K562 (cell line): ENCODE measurements around the gene CBFA2T2. TPM values are rescaled to one million over a fixed set of nuclear protein-coding genes. Genes with fewer than 3 reads are reported as not detected.

Experiments used
- CREB3L1 ChIP-seq: fragments of 450-650 bp; IDR thresholded peaks from 2 replicates; pipeline ENCODE4 v1.6.1; 2014; ENCODE audit warnings: low read depth, mild to moderate bottlenecking, moderate library complexity, borderline replicate concordance
- HCFC1 ChIP-seq: IDR thresholded peaks from 2 replicates; pipeline ENCODE4 v1.6.1; 2012; ENCODE audit warnings: low read depth, low read length, improper control_type of control experiment
- KAT2B ChIP-seq: IDR thresholded peaks from one replicate; pipeline ENCODE4 v1.6.1; 2012; ENCODE audit warnings: low read depth, mild to moderate bottlenecking, control low read depth, inconsistent platforms, low read length, moderate library complexity
- MCM7 ChIP-seq, 2 experiments: fragments of 450-650 bp; IDR thresholded peaks; 2 replicates each; pipeline ENCODE4 v1.6.1; 2016 to 2018
- NFE2 ChIP-seq: IDR thresholded peaks from 2 replicates; pipeline ENCODE4 v1.6.1; 2014; ENCODE audit warnings: antibody characterized with exemption, low read depth
- NFRKB ChIP-seq: fragments of 450-650 bp; IDR thresholded peaks from 2 replicates; pipeline ENCODE4 v1.6.1; 2016; ENCODE audit warnings: low read depth
- NR3C1 ChIP-seq: sonication (generic); formaldehyde crosslinking; IDR thresholded peaks from 2 replicates; pipeline ENCODE4 v1.8.1; 2022; ENCODE audit warnings: missing genetic modification reagents
- OTX1 ChIP-seq: fragments of 450-650 bp; formaldehyde crosslinking; IDR thresholded peaks from 2 replicates; pipeline ENCODE4 v1.4.0; 2022; ENCODE audit warnings: mild to moderate bottlenecking
- PPARD ChIP-seq: fragments of 250-450 bp; sonication (Bioruptor Pico); IDR thresholded peaks from 2 replicates; pipeline ENCODE4 v1.8.0; 2022; ENCODE audit warnings: inconsistent platforms, mild to moderate bottlenecking, moderate library complexity
- PTRF ChIP-seq: fragments of 450-650 bp; IDR thresholded peaks from 2 replicates; pipeline ENCODE4 v1.6.1; 2016; ENCODE audit warnings: mild to moderate bottlenecking, missing genetic modification characterization, missing compliant biosample characterization
- SRSF1 ChIP-seq: fragments of 200-400 bp; formaldehyde crosslinking; IDR thresholded peaks from 2 replicates; pipeline ENCODE4 v1.6.1; 2017; ENCODE audit warnings: mild to moderate bottlenecking, low read depth, low read length, moderate library complexity
- STAT6 ChIP-seq: sonication (generic); formaldehyde crosslinking; IDR thresholded peaks from 2 replicates; pipeline ENCODE4 v1.8.1; 2023; ENCODE audit warnings: mild to moderate bottlenecking, missing genetic modification reagents
- USF1 ChIP-seq: sonication (generic); formaldehyde crosslinking; IDR thresholded peaks from 2 replicates; pipeline ENCODE4 v1.9.0; 2022; ENCODE audit warnings: mild to moderate bottlenecking, missing genetic modification reagents
- WHSC1 ChIP-seq: IDR thresholded peaks from one replicate; pipeline ENCODE4 v1.6.1; 2012; ENCODE audit warnings: low read length, control low read depth, inconsistent platforms
- ZBTB9 ChIP-seq: fragments of 450-650 bp; formaldehyde crosslinking; IDR thresholded peaks from 2 replicates; pipeline ENCODE4 v1.4.0; 2020; ENCODE audit warnings: mild to moderate bottlenecking, moderate library complexity
- ZEB2 ChIP-seq: fragments of 450-650 bp; IDR thresholded peaks from 2 replicates; pipeline ENCODE4 v1.6.1; 2016
- ZNF518B ChIP-seq: fragments of 250-450 bp; sonication (Bioruptor Pico); IDR thresholded peaks from 2 replicates; pipeline ENCODE4 v1.5.0; 2021; ENCODE audit warnings: mild to moderate bottlenecking, moderate library complexity
- polyA plus RNA-seq, 8 experiments: library from polyadenylated mRNA; depleted of rRNA in 4 of 8; stranded (reverse) in 5 of 8; unstranded in 3 of 8; fragments of >200 nt; fragmentation: Nextera tagmentation in 2 of 8; fragmentation: Illumina TruSeq in 1 of 8; extraction: Ambion mirVana in 2 of 8; extraction: Trizol in 1 of 8; gene quantifications; 2 replicates each; pipeline versions ENCODE4 v1.2.1 to v1.2.3, GENCODE V29; 2011 to 2014; ENCODE audit warnings: inconsistent platforms in 1 of 8, missing spikeins in 1 of 8
- total RNA-seq, 7 experiments: library from RNA; depleted of rRNA in 6 of 7; stranded (reverse); fragments of >200 nt in 6 of 7; fragmentation: Illumina TruSeq in 2 of 7; extraction: Trizol in 2 of 7; gene quantifications; 2 replicates each; pipeline versions ENCODE4 v1.2.1 to v1.2.3, GENCODE V29; 2011 to 2021; ENCODE audit warnings: low replicate concordance in 1 of 7

CBFA2T2 gene
- total and polyA plus RNA-seq, 9 of the 15 experiments (the other 6 are each of a cell fraction or from before 2014, with no cell fraction given): 0.27 to 9.6 (median 5.8) TPM

GRCh38 chr20:33663161-33664084, 173.5 kb downstream of the CBFA2T2 start (continued):
- TF ChIP-seq CREB3L1 (peak; percentile 69; the same call in 1 of the 2 replicates), WHSC1 (no peak), KAT2B (no peak), PPARD (CRISPR knock-in tag) (no peak), ZBTB9 (CRISPR knock-in tag) (peak; percentile 50; the same call in 1 of the 2 replicates), ZNF518B (CRISPR knock-in tag) (no peak), PTRF (tag) (no peak), NR3C1 (no peak), OTX1 (CRISPR knock-in tag) (peak; percentile 52; the same call in 1 of the 2 replicates), MCM7 (IDR thresholded peaks at IDR 0.05) (no peak), SRSF1 (0 out of 2 replicates have a peak, but pooled peaks have one; percentile 32), NFRKB (no peak), ZEB2 (no peak), USF1 (CRISPR knock-in tag) (peak; percentile 8; the same call in 1 of the 2 replicates), HCFC1 (peak; percentile 56), STAT6 (no peak), NFE2 (no peak)
